ENCODE results near the gene CHIC2.

GRCh38 chr4:54066718-54067129, 2.3 kb upstream of the CHIC2 start:
- no peak for TF ChIP-seq ZNF175 (tag by site-specific recombination; IDR thresholded peaks at IDR 0.05)
- TF ChIP-seq ZNF677 (tag by site-specific recombination; IDR thresholded peaks at IDR 0.05) = no peak
- no peak for TF ChIP-seq TCF7L2 (IDR thresholded peaks at IDR 0.05; ENCODE audit: borderline replicate concordance, low read depth, low read length)
- no peak for TF ChIP-seq CTCF (tag by site-specific recombination; IDR thresholded peaks at IDR 0.05)
- TF ChIP-seq ZBTB10 (tag by site-specific recombination; IDR thresholded peaks at IDR 0.05) = no peak
- TF ChIP-seq ZBTB44 (tag by site-specific recombination; IDR thresholded peaks at IDR 0.05) = no peak
- no peak for TF ChIP-seq ZBTB49 (tag by site-specific recombination; IDR thresholded peaks at IDR 0.05; ENCODE audit: low read depth)
- no peak for TF ChIP-seq SCRT1 (tag by site-specific recombination; IDR thresholded peaks at IDR 0.05; ENCODE audit: borderline replicate concordance)
- no peak for TF ChIP-seq ZNF223 (tag by site-specific recombination; IDR thresholded peaks at IDR 0.05)
- no peak for TF ChIP-seq ZNF18 (tag by site-specific recombination; IDR thresholded peaks at IDR 0.05)
- TF ChIP-seq PBX3 (CRISPR knock-in tag; IDR thresholded peaks at IDR 0.05) = no peak
- TF ChIP-seq GLI4 (tag by site-specific recombination; IDR thresholded peaks at IDR 0.05) = no peak
- no peak for TF ChIP-seq REST (tag by site-specific recombination; IDR thresholded peaks at IDR 0.05)
- no peak for TF ChIP-seq ZBTB1 (tag by site-specific recombination; IDR thresholded peaks at IDR 0.05)
